Adrenal gland (tissue), 12 donors: ENCODE measurements around the gene SLC43A1. TPM values are rescaled to one million over a fixed set of nuclear protein-coding genes. Genes with fewer than 3 reads are reported as not detected.

Source experiments
- DNase-seq, 7 donors: peaks; one replicate each; pipeline ENCODE4 v3.0.0-alpha.2; 2019 to 2020
- H3K27ac ChIP-seq, 5 donors: fragments of 200-600 bp; sonication (generic) in 4 of 5; 1 replicate in 3 of 5; 2 replicates in 2 of 5; pipeline versions ENCODE4 v1.5.1 to v1.8.0; 2016 to 2020; ENCODE audit warnings: mild to moderate bottlenecking in 1 of 5
- H3K27me3 ChIP-seq: fragments of 200-600 bp; 2 replicates; pipeline ENCODE4 v1.8.0; 2021
- H3K36me3 ChIP-seq, 2 donors: fragments of 200-600 bp; replicated peaks in 1 of 2; 1 replicate in 1 of 2; 2 replicates in 1 of 2; pipeline versions ENCODE4 v1.5.1 to v1.8.0; 2018 to 2022
- H3K4me1 ChIP-seq, 2 donors: fragments of 200-600 bp; replicated peaks in 1 of 2; 1 replicate in 1 of 2; 2 replicates in 1 of 2; pipeline versions ENCODE4 v1.5.1 to v1.8.0; 2018 to 2021
- H3K4me3 ChIP-seq, 4 donors: fragments of 200-600 bp; sonication (generic) in 3 of 4; one replicate each; pipeline ENCODE4 v1.5.1; 2016 to 2018
- H3K9me3 ChIP-seq, 3 donors: fragments of 200-600 bp; sonication (generic) in 1 of 3; replicated peaks in 1 of 3; 1 replicate in 2 of 3; 2 replicates in 1 of 3; pipeline versions ENCODE4 v1.5.1 to v1.8.0; 2016 to 2021
- POLR2A ChIP-seq, 2 donors: fragments of 450-650 bp; IDR thresholded peaks; one replicate each; pipeline ENCODE4 v1.6.1; 2017; ENCODE audit warnings: antibody characterized with exemption in 2 of 2, mild to moderate bottlenecking in 2 of 2, moderate library complexity in 1 of 2
- WGBS, 4 donors: extraction: QIAGEN DNeasy Blood & Tissue Kit in 2 of 4; methylation state at CpG; one replicate each; pipeline versions ENCODE4 v1.1.5 to v1.1.7; 2013 to 2017; 5-methylcytosine and 5-hydroxymethylcytosine counted together
- intact Hi-C, 2 donors: fragments of 100-400 bp; cut with DNase I; formaldehyde crosslinking; loops; one replicate each; pipeline versions ENCODE4 v1.14.1 to v1.15.0; 2022 to 2023
- polyA plus RNA-seq, 3 donors: library from polyadenylated mRNA; stranded (reverse); fragments of 200-250 nt in 2 of 3; fragments of 350-450 nt in 1 of 3; fragmentation: Illumina TruSeq in 1 of 3; extraction: RNeasy Lipid Tissue Mini Kit (QIAGEN cat#74804) in 1 of 3; gene quantifications; one replicate each; pipeline ENCODE4 v1.2.3, GENCODE V29; 2013 to 2014
- total RNA-seq, 9 donors: library from RNA; depleted of rRNA in 4 of 9; stranded (reverse); fragments of >200 nt in 4 of 9; fragments of 120-200 nt in 1 of 9; fragmentation: NEBNext Ultra II Directional in 1 of 9; extraction: Animal tissue kit (Norgen Biotek cat#: 25700) in 1 of 9; gene quantifications; one replicate each; pipeline versions ENCODE4 v1.1.0 to v1.2.4, GENCODE V29; 2013 to 2023
- TF ChIP-seq, protein P1 (sequence below), 6 experiments: fragments of 450-650 bp in 4 of 6; fragments of 200-600 bp in 2 of 6; sonication (generic) in 1 of 6; IDR thresholded peaks; 1 replicate in 5 of 6; 2 replicates in 1 of 6; pipeline versions ENCODE4 v1.5.1 to v1.8.0; 2016 to 2021; ENCODE audit warnings: antibody characterized with exemption in 6 of 6, mild to moderate bottlenecking in 2 of 6, moderate library complexity in 1 of 6
- donor health status: healthy with polysubstance abuse.
- donor health status: Bipolar disorder and iron deficiency.
- donor health status: DM: yes; HTN: yes; CAD: no.
- donor health status: DM: no; HTN: no; CAD: no.
- donor health status: DM: no; HTN: no; CAD: no.
- donor health status: DM: yes; HTN: yes; CAD: no.

SLC43A1 gene
- total and polyA plus RNA-seq, 12 donors: 3.8 to 32.3 (median 22.9) TPM

DNA sequence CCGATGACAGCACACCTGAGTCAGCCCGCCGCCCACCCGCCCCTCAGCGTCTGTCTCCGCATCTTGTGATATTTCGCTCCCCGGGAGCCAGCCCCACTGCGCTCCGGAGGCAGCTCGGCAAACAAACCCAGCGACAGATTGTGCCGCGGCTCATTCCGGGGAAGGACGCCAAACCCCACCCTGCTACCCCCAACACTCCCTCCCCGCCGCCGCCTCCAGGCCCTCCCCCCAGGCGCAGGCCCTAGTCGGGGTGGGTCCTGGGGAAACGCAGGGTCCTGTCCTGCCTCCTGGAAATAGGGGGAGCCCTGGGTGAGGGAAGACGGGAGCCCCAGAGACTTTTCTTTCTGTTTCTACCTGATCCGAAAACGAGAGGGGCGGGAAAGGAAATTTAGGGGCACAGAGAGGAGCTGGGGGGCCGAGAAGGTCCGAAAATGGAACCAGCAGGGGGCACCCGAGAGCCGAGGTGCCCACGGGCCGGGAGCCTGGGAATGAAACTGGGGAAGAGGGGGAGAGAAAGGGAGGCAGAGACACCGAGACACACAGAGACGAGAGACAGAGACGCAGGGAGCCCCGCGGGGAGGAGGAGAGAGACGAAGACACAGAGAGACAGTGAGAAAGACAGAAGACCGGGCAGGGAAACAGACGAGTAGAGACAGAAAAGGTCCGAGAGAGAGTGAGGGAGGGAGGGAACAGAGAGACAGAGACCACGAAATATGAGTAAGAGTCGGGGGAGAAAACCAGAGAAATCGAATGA is 56.9 kb downstream of the SLC43A1 start:
- no peak overlapping the region for H3K27ac ChIP-seq
- H3K9me3 ChIP-seq: no peaks in the 10 kb centered on the region
- no peaks in the 10 kb centered on the region for H3K36me3 ChIP-seq
- intact Hi-C loops: loop anchor here in 1 of 2 donors (10.0 kb wide), 1 partner anchor 114 kb away; no protein-coding TSS in a partner anchor
- H3K4me1 ChIP-seq: peaks cover 19 to 32% of the 10 kb centered on the region in 2 donors
- 1 to 2% (median 1%) methylated on average over 22 to 44 of the region's 44 CpGs for WGBS, 4 donors
- peak in 4 of 7 donors; percentile 39 to 56 (median 48) for DNase-seq
- peak overlapping the region in 2 of 4 donors; percentile 7 to 58 for H3K4me3 ChIP-seq
- peaks cover 26% of the 10 kb centered on the region for H3K27me3 ChIP-seq
- TF ChIP-seq, protein P1, sequence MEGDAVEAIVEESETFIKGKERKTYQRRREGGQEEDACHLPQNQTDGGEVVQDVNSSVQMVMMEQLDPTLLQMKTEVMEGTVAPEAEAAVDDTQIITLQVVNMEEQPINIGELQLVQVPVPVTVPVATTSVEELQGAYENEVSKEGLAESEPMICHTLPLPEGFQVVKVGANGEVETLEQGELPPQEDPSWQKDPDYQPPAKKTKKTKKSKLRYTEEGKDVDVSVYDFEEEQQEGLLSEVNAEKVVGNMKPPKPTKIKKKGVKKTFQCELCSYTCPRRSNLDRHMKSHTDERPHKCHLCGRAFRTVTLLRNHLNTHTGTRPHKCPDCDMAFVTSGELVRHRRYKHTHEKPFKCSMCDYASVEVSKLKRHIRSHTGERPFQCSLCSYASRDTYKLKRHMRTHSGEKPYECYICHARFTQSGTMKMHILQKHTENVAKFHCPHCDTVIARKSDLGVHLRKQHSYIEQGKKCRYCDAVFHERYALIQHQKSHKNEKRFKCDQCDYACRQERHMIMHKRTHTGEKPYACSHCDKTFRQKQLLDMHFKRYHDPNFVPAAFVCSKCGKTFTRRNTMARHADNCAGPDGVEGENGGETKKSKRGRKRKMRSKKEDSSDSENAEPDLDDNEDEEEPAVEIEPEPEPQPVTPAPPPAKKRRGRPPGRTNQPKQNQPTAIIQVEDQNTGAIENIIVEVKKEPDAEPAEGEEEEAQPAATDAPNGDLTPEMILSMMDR (IDR thresholded peaks at IDR 0.05): peak; percentile 48 to 75 (median 62)
- no peak for TF ChIP-seq POLR2A (IDR thresholded peaks at IDR 0.05)

DNA sequence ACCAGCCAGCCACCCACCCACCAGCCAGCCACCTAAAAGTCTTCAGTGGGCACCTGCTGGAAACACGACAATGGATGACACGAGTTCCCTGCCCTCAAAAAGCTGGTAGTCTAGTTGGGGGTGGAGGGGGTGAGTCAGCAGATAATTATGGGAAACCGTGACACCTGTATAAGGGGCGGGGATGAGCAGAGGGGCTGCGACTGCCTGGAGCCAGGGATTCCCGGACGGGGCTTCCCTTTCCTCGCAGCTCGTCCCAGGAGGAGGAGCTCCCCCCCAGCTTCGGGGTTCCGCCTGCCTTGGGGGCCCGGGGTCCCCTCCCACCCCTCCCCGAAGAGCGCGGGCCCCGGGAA is 57.5 kb downstream of the SLC43A1 start:
- no peak for DNase-seq
- no peak for TF ChIP-seq POLR2A (IDR thresholded peaks at IDR 0.05)
- TF ChIP-seq, protein P1 (IDR thresholded peaks at IDR 0.05): no peak
- intact Hi-C loops: loop anchor here in 1 of 2 donors (10.0 kb wide), 1 partner anchor 113 kb away; no protein-coding TSS in a partner anchor
- WGBS, 4 donors: 0 to 1% (median 1%) methylated on average over 9 to 16 of the region's 16 CpGs
- Histone ChIP-seq H3K36me3 (no peaks in the 10 kb centered on the region), H3K4me3 (peak overlapping the region in 1 of 4 donors; percentile 58), H3K4me1 (peaks cover 19 to 32% of the 10 kb centered on the region in 2 donors), H3K9me3 (no peaks in the 10 kb centered on the region), H3K27ac (no peak overlapping the region), H3K27me3 (peaks cover 26% of the 10 kb centered on the region)

DNA sequence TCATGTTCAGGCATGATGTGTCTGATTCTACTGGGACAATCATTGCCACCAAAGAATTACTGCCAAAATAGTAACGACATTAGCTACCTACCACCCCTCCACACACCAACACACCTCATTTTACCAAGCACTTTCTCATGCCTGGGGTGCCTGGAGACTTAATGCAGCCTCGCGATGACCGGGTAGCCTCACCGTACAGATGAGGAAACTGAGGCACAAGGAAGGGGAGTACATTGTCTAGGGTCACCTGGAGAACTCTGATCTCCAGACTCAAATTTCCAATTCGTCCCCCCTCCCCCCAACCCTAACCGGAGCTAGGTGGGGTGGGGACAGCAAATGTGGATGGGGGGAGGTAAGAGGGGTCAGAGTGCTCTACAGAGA is 57.9 kb downstream of the SLC43A1 start:
- Histone ChIP-seq H3K4me3 (no peak overlapping the region), H3K27ac (no peak overlapping the region), H3K27me3 (peaks cover 26% of the 10 kb centered on the region), H3K4me1 (peaks cover 19 to 32% of the 10 kb centered on the region in 2 donors), H3K9me3 (no peaks in the 10 kb centered on the region), H3K36me3 (no peaks in the 10 kb centered on the region)
- TF ChIP-seq, protein P1 (IDR thresholded peaks at IDR 0.05): no peak
- TF ChIP-seq POLR2A (IDR thresholded peaks at IDR 0.05): no peak
- WGBS, 4 donors: 3 to 12% (median 8%) methylated on average over 5 to 7 of the region's 7 CpGs
- DNase-seq: no peak
- intact Hi-C loops: loop anchor here in 1 of 2 donors (10.0 kb wide), 1 partner anchor 113 kb away; no protein-coding TSS in a partner anchor

DNA sequence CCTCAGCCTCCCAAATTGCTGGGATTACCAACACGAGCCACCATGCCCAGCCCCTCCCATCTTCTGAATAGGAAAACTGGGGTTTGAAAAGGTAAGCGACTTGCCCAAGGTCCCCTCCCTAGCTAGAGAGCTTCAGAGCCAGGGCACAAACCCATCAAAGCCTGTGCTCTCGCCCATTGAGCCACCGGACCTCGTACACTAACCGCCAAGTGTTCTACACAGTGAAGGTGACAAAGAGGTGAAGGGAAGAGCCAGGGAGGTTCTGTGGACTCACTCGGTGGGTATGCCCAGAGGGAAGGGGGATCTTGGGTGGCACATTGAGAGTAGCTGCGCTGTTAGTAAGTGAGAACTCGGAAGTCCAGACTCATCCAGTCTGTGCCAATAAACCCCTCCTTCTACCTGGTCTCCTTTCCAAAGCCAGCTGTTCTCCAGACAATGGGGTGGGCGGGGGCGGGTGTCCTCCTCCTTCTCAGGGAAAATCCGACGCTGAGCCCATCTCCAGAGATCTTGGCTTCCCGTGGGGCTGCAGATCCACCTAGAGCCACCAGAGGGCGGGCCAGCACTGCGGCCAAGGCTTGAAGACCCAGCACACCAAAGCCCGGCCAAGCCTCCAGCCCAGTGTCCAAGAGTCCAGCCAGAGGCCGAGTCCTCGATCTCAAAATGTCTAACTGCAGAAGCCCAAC is 58.4 kb downstream of the SLC43A1 start:
- peak; percentile 88 to 96 (median 92) for DNase-seq
- Histone ChIP-seq H3K4me1 (peaks cover 19 to 32% of the 10 kb centered on the region in 2 donors), H3K36me3 (no peaks in the 10 kb centered on the region), H3K27me3 (peaks cover 26% of the 10 kb centered on the region), H3K9me3 (no peaks in the 10 kb centered on the region), H3K4me3 (no peak overlapping the region), H3K27ac (no peak overlapping the region)
- intact Hi-C loops: loop anchor here in 1 of 2 donors (10.0 kb wide), 1 partner anchor 112 kb away; no protein-coding TSS in a partner anchor
- no peak for TF ChIP-seq POLR2A (IDR thresholded peaks at IDR 0.05)
- TF ChIP-seq, protein P1 (IDR thresholded peaks at IDR 0.05): peak; percentile 91 to 100 (median 96)
- 5 to 10% (median 6%) methylated on average over 13 to 19 of the region's 19 CpGs for WGBS, 4 donors
